HS-5 (cell line): ENCODE measurements around the gene CCDC47.
A peak's percentile ranks its signal among the peaks of the same experiment; 100 is the strongest.

Experiments
- DNase-seq: peaks from one replicate; pipeline ENCODE4 v3.0.0-alpha.2; 2012; ENCODE audit warnings: low read depth

The CCDC47 gene

DNA sequence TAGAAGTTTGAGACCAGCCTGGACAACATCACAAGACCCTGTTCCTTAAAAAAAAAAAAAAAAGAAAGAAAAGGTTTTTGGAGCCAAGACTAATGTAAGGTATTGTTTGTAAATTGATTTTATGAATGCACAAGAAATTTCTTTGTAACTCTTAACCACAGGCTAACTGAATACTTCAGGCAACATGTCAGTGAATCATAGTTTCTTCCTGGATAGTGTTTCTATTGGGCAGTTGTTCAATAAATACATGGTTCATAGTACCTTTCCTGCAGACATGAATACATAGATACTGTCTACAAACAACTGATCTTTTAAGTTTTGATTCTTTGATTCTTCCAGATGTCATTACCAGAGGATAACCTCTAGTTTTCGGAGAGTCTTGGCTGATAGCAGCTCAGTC is 12.2 kb upstream of the CCDC47 start:
- peak; percentile 22 for DNase-seq

- DNase-seq: no peak
Observed at GRCh38 chr17:63783522-63783921, 10.1 kb upstream of the CCDC47 start.

GRCh38 chr17:63780928-63781327 is 7.5 kb upstream of the CCDC47 start:
- DNase-seq: no peak

DNA sequence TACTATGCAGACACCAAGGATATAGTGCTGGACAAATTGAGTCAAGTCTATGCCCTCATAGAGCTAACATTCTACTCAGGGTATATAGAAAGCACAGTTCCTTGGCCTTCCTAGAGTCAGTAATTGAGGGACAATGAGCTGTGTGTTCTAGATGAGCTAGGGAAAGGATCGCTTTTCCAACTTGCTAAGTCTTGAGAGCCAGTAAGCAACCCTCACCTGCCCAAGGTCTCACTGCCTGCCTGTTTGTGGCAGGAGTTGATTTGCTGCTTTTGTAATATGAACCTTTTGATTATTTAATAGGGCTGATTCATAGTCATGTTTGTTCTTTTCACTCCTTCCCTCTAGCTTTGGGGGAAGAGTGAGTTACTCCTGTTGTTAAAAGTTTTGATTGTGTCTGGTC is 7.1 kb upstream of the CCDC47 start:
- no peak for DNase-seq

- DNase-seq: no peak
Observed at GRCh38 chr17:63775420-63775819, 2.0 kb upstream of the CCDC47 start.

DNA sequence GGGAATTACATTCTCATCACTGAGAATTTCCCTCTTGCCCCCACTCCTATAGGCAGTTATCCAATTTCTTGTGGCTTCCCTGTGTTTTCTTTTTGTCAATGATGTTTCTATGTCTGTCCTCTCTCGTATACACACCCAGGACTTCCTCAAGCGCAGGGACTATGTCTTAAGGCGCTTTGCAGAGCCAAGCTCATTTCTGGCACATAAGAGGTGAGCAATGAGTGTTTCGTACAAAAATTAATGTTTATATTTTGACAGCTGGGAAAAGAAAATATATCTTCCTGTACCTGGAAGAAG is 1.5 kb upstream of the CCDC47 start:
- DNase-seq: no peak

DNA sequence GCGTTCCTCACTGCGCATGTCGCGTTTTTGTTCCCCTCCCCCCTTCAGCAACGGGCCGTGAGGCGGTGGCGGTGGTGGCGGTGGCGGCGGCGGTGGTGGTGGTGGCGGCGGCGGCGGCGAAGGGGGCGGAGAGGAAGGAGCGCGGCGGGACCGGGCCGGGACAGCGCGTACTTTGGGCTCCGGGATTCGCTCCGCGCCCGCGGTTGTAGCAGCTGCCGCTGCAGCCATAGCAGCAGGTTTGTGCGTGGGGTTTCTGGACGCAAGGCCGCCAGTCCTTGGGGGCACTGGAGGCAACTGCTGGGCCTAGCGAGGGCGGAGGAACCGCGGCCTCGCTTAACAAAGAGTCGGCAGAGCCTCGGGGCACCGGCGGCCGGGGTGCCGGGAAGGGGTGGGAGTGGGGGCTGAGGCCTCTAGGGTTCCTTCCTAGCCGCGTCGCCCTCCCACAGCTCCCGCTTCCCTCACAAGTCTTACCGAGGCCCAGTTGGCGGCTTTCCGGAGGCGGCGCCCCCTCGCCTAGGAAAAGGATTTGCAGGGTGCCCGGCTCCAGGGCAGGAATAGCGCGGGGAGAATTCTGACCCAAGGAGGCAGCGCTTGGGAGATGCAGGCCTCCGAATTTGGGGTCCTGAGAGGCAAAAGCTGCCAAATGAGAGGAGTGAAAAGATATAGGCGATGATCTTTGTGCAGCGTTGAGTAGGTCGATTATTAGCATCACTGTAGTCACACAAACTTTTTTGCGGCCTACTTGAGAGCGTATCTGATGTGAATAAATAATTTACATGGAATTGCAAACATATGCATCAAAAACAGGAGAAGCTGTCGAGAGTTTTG is 958 bp upstream of the CCDC47 start, which contains the start of gene DDX42:
TSS of gene DDX42 (plus strand) at position 30 of the 828 bp plus-strand sequence. CDS start 12,880 bp downstream, outside the sequence.
- DNase-seq: peak; percentile 25

DNA sequence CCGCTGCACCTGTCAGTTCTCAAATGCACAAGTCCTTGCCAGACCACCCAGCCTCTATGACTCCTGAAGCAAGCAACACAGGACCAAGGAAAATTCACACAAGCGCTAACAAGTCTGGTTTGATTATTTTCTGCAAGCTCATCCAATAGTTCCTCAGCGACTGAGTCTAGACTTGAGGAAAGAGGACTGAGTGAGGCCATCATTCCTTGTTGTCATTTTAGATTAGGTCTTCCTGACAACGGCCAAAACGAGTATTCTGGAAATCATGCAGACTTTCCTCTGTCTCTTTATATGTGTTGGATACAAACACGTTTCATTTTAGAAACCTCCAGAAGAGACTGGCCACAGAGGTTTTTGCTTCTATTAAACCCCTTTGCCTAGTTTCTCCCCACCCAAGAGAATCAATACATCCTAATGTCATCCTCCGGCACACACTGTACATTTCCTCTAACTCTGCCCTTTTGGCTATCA is 561 bp downstream of the CCDC47 start:
- DNase-seq: no peak

DNA sequence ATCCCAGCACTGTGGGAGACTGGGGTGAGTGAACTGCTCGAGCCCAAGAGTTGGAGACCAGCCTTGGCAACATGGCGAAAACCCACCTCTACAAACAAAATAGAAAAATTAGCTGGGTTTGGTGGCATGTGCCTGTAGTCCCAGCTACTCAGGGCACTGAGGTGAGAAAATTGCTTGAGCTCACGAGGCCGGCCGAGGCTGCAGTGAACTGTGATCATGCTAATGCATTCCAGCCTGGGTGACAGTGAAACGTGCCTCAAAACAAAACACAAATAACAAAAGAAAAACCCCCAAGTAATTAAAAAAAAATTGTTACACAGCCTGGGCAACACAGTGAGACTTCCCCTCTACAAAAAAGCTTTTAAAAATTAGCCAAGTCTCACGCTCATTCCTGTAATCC is 5.0 kb downstream of the CCDC47 start:
- no peak for DNase-seq

DNA sequence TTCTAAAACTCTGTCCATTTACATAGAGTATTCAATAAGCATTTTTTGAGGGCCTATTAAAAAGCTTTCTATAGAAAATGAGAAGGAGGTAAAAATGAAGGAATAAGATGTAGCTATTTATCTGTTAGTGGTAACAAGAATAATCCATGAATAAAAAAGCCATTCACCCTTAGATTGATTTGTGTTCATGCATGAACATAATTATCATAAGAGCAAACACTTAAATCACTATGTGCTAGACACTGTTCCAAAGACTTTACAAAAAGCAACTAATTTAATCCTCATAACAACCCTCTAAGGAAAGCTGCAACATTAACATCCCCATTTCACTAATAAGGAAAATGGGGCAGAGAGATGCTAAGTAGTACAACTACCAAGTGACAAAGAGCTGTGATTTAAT is 6.6 kb downstream of the CCDC47 start:
- DNase-seq: no peak

- DNase-seq: no peak
Observed at GRCh38 chr17:63764716-63765115, 8.7 kb downstream of the CCDC47 start.

DNA sequence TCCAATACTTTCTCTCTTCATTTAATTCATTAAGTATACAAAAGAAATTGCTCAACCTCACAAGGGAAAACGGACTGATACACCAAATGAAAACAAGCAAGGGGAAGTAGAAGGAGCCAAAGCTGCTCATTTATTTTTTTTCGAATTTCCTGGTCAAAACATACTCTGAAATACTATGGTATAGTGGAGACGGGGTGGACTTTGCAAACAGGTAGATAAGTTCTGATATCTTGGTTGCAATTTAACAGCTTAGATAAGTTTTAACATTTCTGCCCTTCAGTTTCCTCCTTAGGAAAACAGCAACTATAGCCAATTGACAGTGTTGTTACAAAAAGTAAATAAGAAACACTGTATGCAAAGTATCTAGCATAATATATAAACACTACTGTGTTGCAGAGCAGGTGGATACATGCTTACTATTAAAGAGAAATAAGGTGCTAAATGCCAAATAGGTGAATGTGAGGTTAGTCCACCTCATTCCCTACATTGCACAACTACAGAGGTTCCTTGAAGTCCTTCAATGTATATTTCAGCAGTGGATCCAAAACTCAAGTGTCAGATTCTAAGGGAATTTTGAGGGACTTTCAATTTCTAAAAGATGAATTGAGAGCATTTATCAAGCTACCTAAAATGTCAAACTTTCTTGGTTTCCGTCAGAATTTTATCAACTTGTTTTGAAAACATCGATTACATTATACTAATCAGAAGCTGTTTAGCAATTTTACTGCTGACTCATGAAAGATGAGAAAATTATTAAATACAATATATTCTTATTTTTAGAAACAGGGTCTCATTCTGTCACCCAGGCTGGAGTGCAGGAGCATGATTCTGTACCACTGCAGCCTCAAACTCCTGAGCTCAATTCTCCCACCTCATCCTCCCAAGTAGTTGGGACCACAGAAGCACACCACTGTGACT is 11.0 kb downstream of the CCDC47 start:
- DNase-seq: no peak

GRCh38 chr17:63760771-63761539 is 12.4 kb downstream of the CCDC47 start:
- DNase-seq: no peak

DNA sequence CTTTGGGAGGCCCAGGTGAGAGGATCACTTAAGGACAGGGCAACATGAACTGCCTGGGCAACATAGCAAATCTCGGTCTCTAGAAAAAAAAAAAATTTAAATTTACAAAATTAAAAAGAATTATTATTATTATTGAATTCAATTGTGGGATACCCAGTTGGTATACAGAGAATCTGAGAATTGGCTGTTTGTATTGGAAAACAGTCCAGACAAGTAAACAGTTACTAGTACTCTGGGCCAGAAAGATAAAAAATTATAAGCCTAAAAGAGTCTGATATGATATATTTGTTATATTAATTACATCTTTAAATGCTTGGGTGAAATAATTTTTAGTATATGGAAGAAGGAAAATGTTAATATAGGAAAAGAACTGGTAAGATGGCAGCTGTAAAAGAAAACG is 15.0 kb downstream of the CCDC47 start:
- no peak for DNase-seq

GRCh38 chr17:63754046-63754445 is 19.4 kb downstream of the CCDC47 start:
- no peak for DNase-seq

DNA sequence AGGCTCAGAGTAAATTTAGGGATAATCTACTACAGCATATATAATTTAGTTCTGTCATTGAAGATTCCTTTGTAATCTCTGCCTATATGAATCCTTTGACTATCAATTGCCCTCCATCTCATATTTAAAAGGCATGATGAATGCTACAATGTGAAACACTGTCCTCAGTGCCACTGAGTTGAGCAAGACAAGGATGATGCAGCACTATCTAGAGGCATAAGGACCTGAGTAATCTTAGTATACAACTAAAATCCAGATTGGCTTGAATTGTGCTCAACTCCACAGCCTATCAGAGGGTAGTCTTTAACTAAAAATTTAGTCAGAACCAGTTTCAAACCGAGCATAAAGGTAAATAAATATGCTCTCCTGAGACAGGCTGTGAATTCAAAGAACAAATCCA is 20.2 kb downstream of the CCDC47 start:
- no peak for DNase-seq

DNA sequence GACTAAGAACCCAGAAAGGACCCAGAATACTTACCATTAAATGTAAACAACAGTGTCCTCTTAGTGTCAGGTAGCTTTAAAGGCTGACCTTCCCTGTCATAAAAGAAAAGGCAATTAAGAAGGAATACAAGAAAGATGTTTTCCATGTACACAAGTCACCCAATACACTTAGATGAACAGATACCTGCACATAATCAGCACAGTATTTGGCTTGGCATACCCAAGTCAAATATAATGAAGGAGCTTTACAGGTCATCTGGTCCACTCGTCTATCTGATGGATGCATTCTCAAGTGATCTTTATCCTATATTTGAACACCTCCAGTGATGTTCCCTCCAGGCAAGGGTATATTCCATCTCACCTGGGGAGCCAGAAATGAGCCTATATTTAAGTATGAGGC is 20.7 kb downstream of the CCDC47 start:
- DNase-seq: no peak

DNA sequence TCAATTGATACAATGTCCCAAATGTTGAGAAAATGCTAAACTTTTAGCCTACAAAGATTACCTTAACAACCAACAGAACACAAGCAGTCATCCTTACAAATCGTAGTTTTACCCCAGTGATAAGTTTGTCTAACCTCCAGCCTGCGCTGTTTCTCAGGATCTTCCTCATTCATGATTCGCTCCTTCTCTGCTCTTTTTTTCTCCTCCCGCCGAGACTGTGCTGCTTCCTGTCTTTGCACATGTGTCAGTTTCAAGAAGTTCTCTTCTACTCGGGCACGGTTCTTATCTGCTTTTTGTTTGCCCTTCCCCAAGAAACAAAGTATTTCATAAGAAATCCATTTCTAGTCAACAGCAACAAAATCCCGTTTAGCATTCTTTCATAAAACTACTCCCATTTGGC is 21.6 kb downstream of the CCDC47 start:
- DNase-seq: no peak

DNA sequence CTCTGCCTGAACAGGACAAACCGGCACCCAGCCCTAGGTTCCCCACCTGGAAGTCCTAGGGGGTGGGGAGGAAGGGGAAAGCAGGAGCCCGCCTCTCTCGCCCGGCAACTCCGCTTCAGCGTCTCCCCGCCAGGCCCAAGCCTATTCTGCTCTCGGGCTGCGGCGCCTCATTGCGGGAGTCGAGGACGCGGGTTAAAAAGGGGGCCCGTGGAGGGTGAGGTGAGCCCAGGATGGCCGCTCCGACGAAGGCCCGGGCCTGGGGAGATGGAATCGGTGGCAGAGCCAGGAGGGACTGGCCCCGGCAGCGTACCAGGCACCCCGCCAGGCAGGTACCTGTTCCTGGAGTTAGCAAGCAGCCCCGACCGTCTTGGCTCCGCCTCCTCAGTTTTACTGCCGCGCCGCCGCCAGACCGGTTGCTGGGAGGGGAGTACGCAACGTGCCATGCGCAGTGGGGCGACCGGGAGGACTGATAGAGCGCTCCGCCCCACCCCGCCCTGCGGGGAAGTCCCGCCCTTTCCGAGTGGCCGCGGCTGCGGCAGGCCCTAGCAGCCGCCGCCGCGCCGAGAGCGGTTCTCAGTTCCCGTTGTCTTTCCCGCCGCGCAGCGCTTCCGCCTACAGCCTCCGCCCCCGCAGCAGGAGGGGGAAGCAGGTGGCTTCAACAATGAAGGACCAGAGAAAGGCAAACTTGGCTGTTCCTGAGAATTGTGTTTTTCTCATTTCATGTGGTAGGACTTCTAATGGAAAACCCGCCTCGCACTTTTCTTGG is 31.8 kb downstream of the CCDC47 start, which contains the start of gene STRADA:
TSS of gene STRADA (minus strand) at position 392 of the 766 bp plus-strand sequence. CDS start 13,430 bp downstream, outside the sequence.
- peak; percentile 85 for DNase-seq

GRCh38 chr17:63741143-63741407 is 32.3 kb downstream of the CCDC47 start:
- DNase-seq: no peak

- DNase-seq: no peak
Observed at GRCh38 chr17:63740464-63741142, 32.8 kb downstream of the CCDC47 start.
